SK-N-SH (cell line): ENCODE results near the gene MAP7. TPM values are rescaled to one million over a fixed set of nuclear protein-coding genes. Genes with fewer than 3 reads are reported as not detected.

Source experiments
- CTCF ChIA-PET: fragments of 300-600, 350-600 bp; formaldehyde crosslinking; extraction: SDS; loops from one replicate; lab custom pipeline; 2021; lab: Yijun Ruan, JAX
- POLR2A ChIA-PET: fragments of 350-600 bp; sonication (Branson Sonifier 250); formaldehyde crosslinking; extraction: SDS; loops from one replicate; lab custom pipeline; 2020; ENCODE audit warnings: antibody characterized with exemption, inconsistent platforms; lab: Yijun Ruan, JAX
- DNase-seq: peaks from one replicate; pipeline ENCODE4 v3.0.0; 2012
- H2AFZ ChIP-seq: fragments of 200-600 bp; sonication (generic); 2 replicates; pipeline ENCODE4 v1.8.1; 2016; ENCODE audit warnings: antibody characterized with exemption, mild to moderate bottlenecking, low read depth
- H3F3A ChIP-seq: fragments of 200-600 bp; sonication (generic); replicated peaks from 2 replicates; pipeline ENCODE3; 2016; ENCODE audit warnings: antibody characterized with exemption, mild to moderate bottlenecking; ENCODE audit not compliant: insufficient read depth
- H3K27ac ChIP-seq, 2 experiments: fragments of 200-500 bp in 1 of 2; fragments of 200-600 bp in 1 of 2; sonication (Bioruptor generic) in 1 of 2; sonication (generic), shearing (Covaris generic) in 1 of 2; 2 replicates each; pipeline versions ENCODE4 v1.5.1 to v1.6.1; 2014 to 2016; ENCODE audit warnings: low read depth in 2 of 2, inconsistent platforms in 1 of 2, low read length in 1 of 2, mild to moderate bottlenecking in 1 of 2, mixed read lengths in 1 of 2
- H3K27me3 ChIP-seq: fragments of 200-600 bp; sonication (generic), shearing (Covaris generic); 2 replicates; pipeline ENCODE4 v1.6.1; 2016; ENCODE audit warnings: mixed run types; ENCODE audit not compliant: insufficient read depth
- H3K36me3 ChIP-seq, 2 experiments: fragments of 200-500 bp in 1 of 2; fragments of 200-600 bp in 1 of 2; sonication (Bioruptor generic) in 1 of 2; sonication (generic) in 1 of 2; replicated peaks in 1 of 2; 2 replicates each; pipeline versions ENCODE3 to v1.5.1; 2014 to 2016; ENCODE audit warnings: low read length in 1 of 2, mild to moderate bottlenecking in 1 of 2; ENCODE audit not compliant: insufficient read depth in 2 of 2, control insufficient read depth in 1 of 2
- H3K4me1 ChIP-seq, 2 experiments: fragments of 200-500 bp in 1 of 2; fragments of 200-600 bp in 1 of 2; sonication (Bioruptor generic) in 1 of 2; sonication (generic), shearing (Covaris generic) in 1 of 2; 2 replicates each; pipeline versions ENCODE4 v1.5.1 to v1.6.1; 2014 to 2016; ENCODE audit warnings: low read depth in 1 of 2, low read length in 1 of 2, mixed run types in 1 of 2; ENCODE audit not compliant: insufficient read depth in 2 of 2, control insufficient read depth in 1 of 2
- H3K4me2 ChIP-seq: fragments of 200-600 bp; sonication (generic), shearing (Covaris generic); 2 replicates; pipeline ENCODE4 v1.6.1; 2017; ENCODE audit warnings: mixed run types
- H3K4me3 ChIP-seq, 2 experiments: fragments of 200-500 bp in 1 of 2; fragments of 200-600 bp in 1 of 2; sonication (Bioruptor generic) in 1 of 2; sonication (generic), shearing (Covaris generic) in 1 of 2; 2 replicates each; pipeline versions ENCODE4 v1.5.1 to v1.8.1; 2014 to 2016; ENCODE audit warnings: low read depth in 2 of 2, inconsistent platforms in 1 of 2, low read length in 1 of 2, mild to moderate bottlenecking in 1 of 2, mixed read lengths in 1 of 2, moderate library complexity in 1 of 2
- H3K79me2 ChIP-seq: fragments of 200-600 bp; sonication (generic); 2 replicates; pipeline ENCODE4 v1.8.1; 2017; ENCODE audit warnings: mild to moderate bottlenecking; ENCODE audit not compliant: insufficient read depth
- H3K9ac ChIP-seq: fragments of 200-600 bp; sonication (generic); 2 replicates; pipeline ENCODE4 v1.6.1; 2017; ENCODE audit warnings: mixed run types
- H3K9me2 ChIP-seq: fragments of 200-600 bp; sonication (generic); 2 replicates; pipeline ENCODE4 v1.6.1; 2017; ENCODE audit warnings: mixed run types
- H3K9me3 ChIP-seq: fragments of 200-600 bp; sonication (generic); 2 replicates; pipeline ENCODE4 v1.6.1; 2017; ENCODE audit warnings: mixed run types, mild to moderate bottlenecking, moderate library complexity
- H4K20me1 ChIP-seq: fragments of 200-600 bp; sonication (generic); 2 replicates; pipeline ENCODE4 v1.6.1; 2017; ENCODE audit warnings: mild to moderate bottlenecking, mixed run types; ENCODE audit not compliant: insufficient read depth
- CTCF ChIP-seq: fragments of 200-600 bp; sonication (generic); IDR thresholded peaks from 2 replicates; pipeline ENCODE4 v1.6.1; 2017; ENCODE audit warnings: antibody characterized with exemption, mild to moderate bottlenecking, moderate library complexity
- ELF1 ChIP-seq: IDR thresholded peaks from 2 replicates; pipeline ENCODE4 v1.4.0; 2012
- EZH2phosphoT487 ChIP-seq: fragments of 200-600 bp; sonication (generic); IDR thresholded peaks from 2 replicates; pipeline ENCODE4 v1.6.1; 2017; ENCODE audit warnings: low read depth, mixed run types, mild to moderate bottlenecking, antibody characterized with exemption, moderate library complexity, borderline replicate concordance
- IRF3 ChIP-seq: fragments of 150-350 bp; IDR thresholded peaks from 2 replicates; pipeline ENCODE4 v1.6.1; 2016; ENCODE audit warnings: mild to moderate bottlenecking, low read depth, low read length
- MAX ChIP-seq: IDR thresholded peaks from 2 replicates; pipeline ENCODE4 v1.4.0; 2012; ENCODE audit warnings: low read depth
- MEF2A ChIP-seq: IDR thresholded peaks from 2 replicates; pipeline ENCODE4 v1.4.0; 2012; ENCODE audit warnings: low read depth, borderline replicate concordance
- NFIC ChIP-seq: IDR thresholded peaks from 2 replicates; pipeline ENCODE4 v1.4.0; 2012; ENCODE audit warnings: borderline replicate concordance
- PBX3 ChIP-seq: IDR thresholded peaks from 2 replicates; pipeline ENCODE4; 2012
- POLR2AphosphoS5 ChIP-seq: IDR thresholded peaks from 2 replicates; pipeline ENCODE4 v1.6.1; 2012; ENCODE audit warnings: low read depth, low read length
- RAD21 ChIP-seq: IDR thresholded peaks from 2 replicates; pipeline ENCODE4 v1.6.1; 2012; ENCODE audit warnings: mild to moderate bottlenecking, low read length
- RXRA ChIP-seq: IDR thresholded peaks from 2 replicates; pipeline ENCODE4 v1.4.0; 2012; ENCODE audit warnings: low read depth, mild to moderate bottlenecking, borderline replicate concordance
- SIN3A ChIP-seq: IDR thresholded peaks from 2 replicates; pipeline ENCODE4 v1.6.1; 2012; ENCODE audit warnings: low read depth, mild to moderate bottlenecking, low read length, moderate library complexity, borderline replicate concordance
- SMC3 ChIP-seq: IDR thresholded peaks from 2 replicates; pipeline ENCODE4 v1.6.1; 2012; ENCODE audit warnings: low read depth, low read length, improper control_type of control experiment
- TAF1 ChIP-seq: IDR thresholded peaks from 2 replicates; pipeline ENCODE4 v1.6.1; 2012; ENCODE audit warnings: low read depth, mild to moderate bottlenecking, low read length, moderate library complexity, borderline replicate concordance
- TEAD4 ChIP-seq: IDR thresholded peaks from 2 replicates; pipeline ENCODE4 v1.4.0; 2012; ENCODE audit warnings: mild to moderate bottlenecking, borderline replicate concordance; ENCODE audit not compliant: insufficient read depth
- USF1 ChIP-seq: IDR thresholded peaks from 2 replicates; pipeline ENCODE4 v1.4.0; 2012; ENCODE audit warnings: low read depth, borderline replicate concordance
- USF2 ChIP-seq: fragments of 150-350 bp; IDR thresholded peaks from 2 replicates; pipeline ENCODE4 v1.6.1; 2017; ENCODE audit warnings: antibody characterized with exemption, low read length, low read depth, borderline replicate concordance
- ZBTB33 ChIP-seq: IDR thresholded peaks from 2 replicates; pipeline ENCODE4 v1.4.0; 2012; ENCODE audit warnings: low read depth, borderline replicate concordance
- WGBS: methylation state at CpG from one replicate; pipeline ENCODE4 v1.1.6; 2017; ENCODE audit warnings: low lambda C conversion rate; 5-methylcytosine and 5-hydroxymethylcytosine counted together
- polyA plus RNA-seq, 3 experiments: library from polyadenylated mRNA; depleted of rRNA; stranded (reverse); fragments of >200 nt; gene quantifications; 2 replicates each; pipeline ENCODE4 v1.2.3, GENCODE V29; 2012

MAP7 gene
- polyA plus RNA-seq, 1 of the 3 experiments (the other 2 are of a cell fraction): 0.76 TPM

- H3K36me3 ChIP-seq: no peaks in the 10 kb centered on the region
- H3K9ac ChIP-seq: no peak overlapping the region
- no peaks in the 10 kb centered on the region for H4K20me1 ChIP-seq
- ChIA-PET POLR2A (interaction anchor here (0.7 kb wide), 1 partner anchor 30 kb away, joined by 3 read pairs; no protein-coding TSS in a partner anchor), CTCF (interaction anchor here (0.5 to 5.7 kb wide), 6 partner anchors 12 to 1075 kb away, joined by 3 to 34 read pairs (median 4); partner anchors contain the start of genes MAP3K5 and MAP7)
- no peaks in the 10 kb centered on the region for H3K27me3 ChIP-seq
- H3K4me1 ChIP-seq: peaks cover 0 to 6% of the 10 kb centered on the region in 2 experiments; a peak in 2 of 4 replicates
- H2AFZ ChIP-seq: no peak overlapping the region
- H3K27ac ChIP-seq: no peak overlapping the region; a peak in 1 of 4 replicates
- no peaks in the 10 kb centered on the region for H3K9me3 ChIP-seq
- no peak for TF ChIP-seq MEF2A
- TF ChIP-seq TEAD4: no peak
- no peak for TF ChIP-seq USF2
- no peak for TF ChIP-seq POLR2AphosphoS5
- TF ChIP-seq TAF1: no peak
- no peak for TF ChIP-seq SMC3
- TF ChIP-seq EZH2phosphoT487: no peak
- H3K4me3 ChIP-seq: no peak overlapping the region
- WGBS: 83% methylated on average over 6 of the region's 6 CpGs
- H3K9me2 ChIP-seq: no peaks in the 10 kb centered on the region
- no peaks in the 10 kb centered on the region for H3F3A ChIP-seq
- no peaks in the 10 kb centered on the region for H3K79me2 ChIP-seq
- no peak for DNase-seq
- H3K4me2 ChIP-seq: no peak overlapping the region
Measured at GRCh38 chr6:136563386-136564152, 13.3 kb upstream of the MAP7 start.

GRCh38 chr6:136562211-136562610 lies 12.0 kb upstream of the MAP7 start:
- H3K27ac ChIP-seq: no peak overlapping the region
- no peaks in the 10 kb centered on the region for H3K79me2 ChIP-seq
- DNase-seq: no peak
- no peaks in the 10 kb centered on the region for H3K27me3 ChIP-seq
- H4K20me1 ChIP-seq: no peaks in the 10 kb centered on the region
- ChIA-PET CTCF (interaction anchor here (0.8 to 5.7 kb wide), 4 partner anchors 10 to 22 kb away, joined by 3 to 34 read pairs (median 4); partner anchors contain the start of gene MAP7), POLR2A (no interaction called here)
- no peak overlapping the region for H3K4me3 ChIP-seq
- H3F3A ChIP-seq: no peaks in the 10 kb centered on the region
- no peak overlapping the region for H3K9ac ChIP-seq
- H2AFZ ChIP-seq: no peak overlapping the region
- no peaks in the 10 kb centered on the region for H3K9me2 ChIP-seq
- no peak overlapping the region for H3K4me2 ChIP-seq
- no peaks in the 10 kb centered on the region for H3K36me3 ChIP-seq
- no peaks in the 10 kb centered on the region for H3K9me3 ChIP-seq
- H3K4me1 ChIP-seq: peaks cover 0 to 6% of the 10 kb centered on the region in 2 experiments; a peak in 2 of 4 replicates
- 82% methylated on average over 2 of the region's 2 CpGs for WGBS
- TF ChIP-seq NFIC (no peak), IRF3 (no peak), TEAD4 (no peak), SIN3A (no peak), USF1 (no peak), RXRA (no peak), CTCF (no peak), PBX3 (no peak), MAX (no peak), ELF1 (no peak), RAD21 (no peak), ZBTB33 (no peak)
